HG03565 (cell line): ENCODE measurements around the gene HENMT1.

Experiments used
- ATAC-seq: cut with Tn5 transposase; IDR thresholded peaks from one replicate; pipeline ENCODE4 v1.9.1; 2021; ENCODE audit warnings: mild to moderate bottlenecking, moderate library complexity; ENCODE audit not compliant: unreplicated experiment

Gene HENMT1

DNA sequence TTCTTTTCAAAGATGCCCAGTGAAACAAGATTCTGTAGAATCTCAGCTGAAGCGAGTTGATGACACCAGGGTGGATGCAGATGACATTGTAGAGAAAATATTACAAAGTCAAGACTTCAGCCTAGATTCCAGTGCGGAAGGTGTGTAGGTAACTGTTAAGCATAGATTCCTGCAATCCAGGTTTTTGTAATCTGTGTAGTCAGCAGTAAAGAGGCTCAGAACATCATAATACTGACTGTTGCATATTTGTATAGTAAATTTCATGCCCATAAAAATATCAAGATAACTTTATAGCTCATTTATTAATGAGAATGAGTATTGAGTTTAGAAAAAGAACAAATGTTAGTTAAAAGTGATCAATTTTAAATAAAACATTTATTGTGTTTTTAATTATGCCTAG lies 32.2 kb downstream of the HENMT1 start:
- ATAC-seq: no peak

DNA sequence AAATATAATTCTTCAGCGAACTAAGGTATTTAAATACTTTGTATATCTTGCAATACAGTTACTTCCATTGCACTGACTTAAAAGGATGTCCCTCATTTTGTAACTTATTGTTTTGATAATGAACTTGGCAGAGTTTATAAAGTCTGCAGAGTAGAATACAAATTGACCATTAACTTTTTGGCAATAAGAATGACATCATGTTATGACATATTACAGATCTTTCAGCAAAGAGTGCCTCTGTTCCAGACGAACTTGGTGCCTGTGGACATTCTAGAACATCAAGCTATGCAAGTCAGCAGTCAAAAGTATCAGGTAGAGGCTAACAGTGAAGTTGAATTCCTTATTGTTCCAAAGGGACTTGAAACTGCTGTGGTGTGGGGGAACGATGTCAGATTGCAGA lies 32.9 kb downstream of the HENMT1 start:
- no peak for ATAC-seq

DNA sequence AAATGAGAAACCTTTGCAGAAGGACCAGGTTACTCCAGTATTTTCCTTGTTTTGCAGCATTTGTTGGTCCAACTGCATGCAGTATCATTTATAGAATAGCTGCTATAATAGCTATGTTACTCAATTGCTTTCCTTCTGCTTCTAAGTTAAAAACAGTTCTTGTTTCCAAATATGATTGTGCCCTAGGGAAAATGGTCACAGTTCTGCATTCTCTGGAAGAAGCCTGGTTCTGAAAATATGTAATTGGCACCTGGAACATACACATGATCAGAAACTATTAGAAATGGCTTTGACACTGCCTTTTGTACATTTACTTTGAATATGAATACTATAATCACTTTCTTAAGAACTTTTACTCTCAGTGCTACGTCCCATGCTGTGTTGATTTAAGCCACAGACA lies 33.6 kb downstream of the HENMT1 start:
- ATAC-seq: no peak

DNA sequence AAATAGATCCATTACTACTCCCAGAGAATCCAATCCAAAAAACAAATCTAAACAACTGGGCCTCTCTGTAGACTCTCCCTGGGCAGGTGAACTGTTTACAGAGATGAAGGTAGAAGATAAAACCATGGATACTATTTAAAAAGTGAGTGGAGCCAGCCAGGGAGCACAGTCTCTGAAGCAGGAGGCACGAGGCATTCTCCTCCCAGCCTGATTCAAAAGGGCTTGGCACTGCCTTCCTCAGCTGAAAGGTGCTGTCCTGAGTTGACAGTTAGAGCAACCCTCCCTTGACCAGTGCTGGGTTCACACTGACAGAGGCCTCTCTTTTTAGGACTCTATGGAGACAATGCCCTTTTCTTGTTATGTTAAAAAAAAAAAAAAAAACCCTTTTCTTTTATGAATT lies 36.8 kb downstream of the HENMT1 start:
- no peak for ATAC-seq

DNA sequence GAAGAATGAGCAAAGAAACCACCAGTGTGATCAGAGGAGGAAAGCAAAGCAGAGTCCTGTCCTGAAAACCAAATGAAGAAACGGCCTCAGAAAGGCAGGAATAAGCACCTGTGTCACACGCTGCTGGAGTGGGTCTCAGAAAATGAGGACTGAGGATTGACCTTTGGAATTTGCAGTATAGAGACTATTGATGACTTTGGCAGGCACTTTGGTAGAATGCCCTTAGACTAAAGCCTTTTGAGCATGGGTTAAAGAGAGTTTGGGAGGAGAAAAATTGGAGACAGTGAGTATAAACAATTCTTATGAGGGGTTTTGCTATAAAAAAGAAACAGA lies 43.2 kb downstream of the HENMT1 start:
- no peak for ATAC-seq

DNA sequence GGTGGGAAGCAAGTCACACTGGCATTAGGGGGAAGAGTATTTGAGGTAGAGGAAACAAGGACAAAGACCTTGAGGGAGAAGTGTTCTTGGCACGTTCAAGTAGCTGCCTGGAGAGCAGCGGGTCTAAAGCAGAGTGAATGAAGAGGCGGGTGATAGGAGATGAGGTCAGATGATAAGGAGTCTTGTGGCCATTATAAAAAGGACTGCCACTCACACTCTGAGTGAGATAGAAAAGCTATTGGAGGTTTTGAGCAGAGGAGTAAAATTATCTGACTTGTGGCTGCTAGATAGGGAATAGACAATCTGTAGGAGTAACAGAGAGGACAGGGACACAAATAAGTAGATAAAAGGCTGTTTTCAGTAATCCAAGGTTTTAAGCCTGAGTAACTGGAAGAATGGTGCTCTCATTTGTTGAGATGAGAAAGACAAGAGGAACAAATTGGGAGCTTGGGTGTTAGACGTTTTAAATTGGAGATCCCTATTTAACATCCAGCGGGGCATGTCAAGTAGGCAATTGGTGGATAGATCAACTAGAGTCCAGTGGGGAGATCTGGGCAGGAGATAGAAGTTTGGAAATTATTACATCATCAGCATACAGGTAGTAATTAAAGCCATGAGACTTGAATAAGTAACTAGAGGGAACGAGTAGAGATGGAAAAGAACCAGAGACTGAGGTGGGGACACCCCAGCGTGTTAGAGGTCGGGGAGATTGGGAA lies 43.7 kb downstream of the HENMT1 start:
- no peak for ATAC-seq

DNA sequence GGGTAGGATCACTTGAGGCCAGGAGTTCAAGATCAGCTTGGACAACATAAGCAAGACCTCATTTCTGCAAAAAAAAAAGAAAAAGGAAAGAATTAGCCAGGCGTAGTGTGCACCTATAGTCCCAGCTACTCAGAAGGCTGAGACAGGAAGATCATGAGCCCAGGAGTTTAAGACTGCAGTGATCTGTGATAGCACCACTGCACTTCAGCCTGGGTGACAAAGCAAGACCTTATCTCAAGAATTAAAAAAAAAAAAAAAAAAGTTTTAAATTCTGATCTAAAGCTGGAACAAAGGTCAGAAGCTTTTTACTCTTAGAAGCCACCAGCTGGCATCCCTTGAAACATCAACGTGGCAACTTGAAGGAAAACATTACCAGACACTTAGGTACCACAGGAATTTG lies 45.3 kb downstream of the HENMT1 start:
- no peak for ATAC-seq

DNA sequence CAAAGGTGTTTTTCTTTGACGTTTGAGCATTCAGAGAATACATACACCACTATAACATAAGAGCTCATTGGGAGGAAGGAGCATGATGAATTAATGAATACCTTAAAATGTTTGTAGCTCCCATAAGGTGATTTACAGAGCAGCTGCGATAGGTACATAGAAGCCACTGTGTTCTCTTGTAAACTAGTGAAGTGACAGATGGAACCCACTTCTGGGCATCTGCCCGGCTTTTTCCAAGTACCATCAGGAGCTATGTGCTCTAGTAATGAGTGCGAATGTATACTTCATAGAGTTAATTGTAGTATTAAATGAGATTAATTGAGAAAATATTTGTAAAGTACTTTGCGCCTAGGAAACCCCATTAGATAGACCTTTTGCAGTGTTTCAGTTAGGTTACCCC lies 48.4 kb downstream of the HENMT1 start:
- ATAC-seq: no peak

DNA sequence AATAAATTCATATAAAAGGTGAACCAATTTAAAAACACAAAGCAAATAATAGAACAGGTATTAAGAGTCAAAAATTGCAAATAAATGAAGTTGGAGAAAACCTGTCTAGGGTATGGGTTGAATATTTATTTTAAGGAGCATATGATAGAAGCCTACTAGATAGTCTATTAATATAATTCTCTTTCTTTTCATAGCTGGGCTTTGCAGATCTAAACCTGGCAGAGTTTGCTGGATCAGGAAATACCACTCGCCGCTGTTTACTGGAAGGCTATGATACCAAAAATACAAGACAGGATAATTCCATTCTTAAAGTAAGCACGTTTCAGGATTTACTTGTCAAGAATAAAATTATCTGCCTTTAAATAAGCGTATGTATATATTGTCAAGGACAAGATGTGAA lies 48.9 kb downstream of the HENMT1 start:
- ATAC-seq: no peak

DNA sequence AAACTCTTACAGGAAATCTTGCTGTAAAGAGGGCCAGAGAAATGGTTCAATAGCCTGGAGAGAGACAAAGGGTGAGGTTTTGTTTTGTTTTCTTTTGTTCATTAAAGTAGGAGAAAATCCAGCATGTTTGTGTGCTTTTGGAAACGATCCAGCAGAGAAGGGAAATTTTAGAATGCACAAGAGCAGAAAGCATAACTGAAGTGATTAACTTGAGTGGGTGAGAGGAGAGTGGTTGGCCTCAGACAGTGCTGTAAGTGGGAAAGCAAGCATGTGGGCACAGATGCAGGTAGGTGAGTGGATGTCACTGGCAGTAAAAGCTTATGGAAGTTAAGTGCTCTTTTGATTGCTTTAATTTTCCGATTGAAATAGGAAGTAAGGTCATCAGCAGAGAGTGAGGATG lies 50.8 kb downstream of the HENMT1 start:
- ATAC-seq: no peak

DNA sequence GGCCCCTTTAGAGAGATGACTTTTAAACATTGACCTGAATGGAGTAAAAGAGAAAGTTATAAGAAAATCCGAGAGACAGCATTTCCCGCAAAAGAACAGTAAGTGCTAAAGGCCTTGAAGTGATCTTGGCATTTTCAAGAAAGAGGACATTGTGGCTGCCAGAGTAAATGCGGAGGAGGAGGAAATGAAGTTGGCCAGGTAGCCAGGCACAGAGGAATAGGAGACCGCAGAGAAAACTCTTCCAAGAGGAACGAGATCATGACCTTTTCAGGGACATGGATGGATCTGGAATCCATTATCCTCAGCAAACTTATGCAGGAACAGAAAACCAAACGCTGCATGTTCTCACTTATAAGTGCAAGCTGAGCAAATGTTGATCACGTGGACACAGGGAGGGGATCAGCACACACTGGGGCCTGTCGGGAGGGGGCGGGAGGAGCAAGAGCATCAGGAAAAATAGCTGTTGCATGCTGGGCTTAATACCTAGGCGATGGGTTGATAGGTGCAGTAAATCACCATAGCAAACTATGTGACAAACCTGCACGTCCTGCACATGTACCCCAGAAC lies 51.3 kb downstream of the HENMT1 start:
- ATAC-seq: no peak

DNA sequence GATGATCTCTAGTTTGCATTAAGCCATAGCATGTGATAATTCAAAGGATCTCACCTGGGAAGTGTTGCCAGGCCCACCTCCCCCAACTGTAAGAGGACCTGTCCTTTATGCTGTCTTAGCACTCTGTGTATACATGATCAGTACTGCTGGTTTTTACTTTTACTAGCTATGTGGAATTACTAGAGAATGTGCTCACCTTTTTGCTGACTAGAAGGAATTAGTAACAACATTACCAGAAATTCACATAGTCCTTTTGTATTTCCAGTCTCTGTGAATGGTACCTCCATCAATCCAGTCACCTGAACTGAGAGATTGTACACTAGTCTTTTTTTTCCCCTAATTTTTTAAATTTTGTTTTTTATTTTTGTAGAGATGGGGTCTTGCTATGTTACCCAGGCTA lies 54.4 kb downstream of the HENMT1 start:
- ATAC-seq: no peak

DNA sequence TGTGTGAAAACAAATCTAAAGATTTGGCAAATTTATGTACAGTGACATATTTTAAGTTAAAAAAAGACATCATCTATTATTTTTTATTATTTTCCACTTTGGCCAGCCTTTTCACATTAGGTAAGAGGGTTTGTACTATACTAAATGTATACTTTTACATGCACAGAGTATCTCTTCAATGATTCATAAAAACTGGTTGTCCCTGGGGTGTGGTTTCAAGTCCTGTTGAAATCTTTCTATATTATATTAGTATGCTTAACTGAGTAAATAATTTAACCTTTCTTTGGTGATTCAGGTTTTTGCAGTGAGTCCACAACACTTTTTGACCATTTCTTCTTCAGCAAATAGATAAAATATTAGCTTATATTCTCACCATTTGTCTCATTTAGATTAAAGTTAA lies 55.3 kb downstream of the HENMT1 start:
- ATAC-seq: no peak

DNA sequence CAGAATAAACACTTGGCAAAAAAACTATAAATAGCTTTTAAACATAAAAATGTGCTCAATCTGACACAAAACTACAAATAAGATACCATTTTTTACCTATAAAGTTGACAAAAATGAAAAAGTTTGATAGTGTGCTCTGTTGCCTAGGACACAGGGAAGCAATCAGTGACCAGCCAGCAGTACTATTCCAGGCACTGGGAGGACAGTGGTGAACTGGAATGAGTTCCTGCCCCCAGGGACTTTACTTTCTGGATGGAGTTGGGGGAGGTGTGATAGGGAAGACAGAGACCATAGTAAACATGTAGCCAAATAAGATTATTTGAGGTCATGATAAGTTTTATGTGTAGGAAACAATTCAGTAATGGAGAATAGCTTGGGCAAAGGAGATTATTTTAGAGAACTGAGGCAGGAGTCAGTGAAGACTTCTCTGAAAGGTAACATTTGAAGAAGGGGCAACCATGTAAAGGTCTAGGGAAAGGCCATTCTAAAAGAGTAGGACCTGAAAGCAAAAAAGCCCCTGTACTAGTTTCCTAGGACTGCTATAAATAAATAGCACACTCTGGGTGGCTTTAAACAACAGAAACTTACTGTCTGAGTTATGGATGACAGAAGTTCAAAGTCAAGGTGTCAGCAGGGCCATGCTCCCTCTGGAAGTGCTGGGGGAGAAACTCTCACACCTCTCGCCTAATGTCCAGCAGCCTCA lies 59.0 kb downstream of the HENMT1 start:
- ATAC-seq: no peak

DNA sequence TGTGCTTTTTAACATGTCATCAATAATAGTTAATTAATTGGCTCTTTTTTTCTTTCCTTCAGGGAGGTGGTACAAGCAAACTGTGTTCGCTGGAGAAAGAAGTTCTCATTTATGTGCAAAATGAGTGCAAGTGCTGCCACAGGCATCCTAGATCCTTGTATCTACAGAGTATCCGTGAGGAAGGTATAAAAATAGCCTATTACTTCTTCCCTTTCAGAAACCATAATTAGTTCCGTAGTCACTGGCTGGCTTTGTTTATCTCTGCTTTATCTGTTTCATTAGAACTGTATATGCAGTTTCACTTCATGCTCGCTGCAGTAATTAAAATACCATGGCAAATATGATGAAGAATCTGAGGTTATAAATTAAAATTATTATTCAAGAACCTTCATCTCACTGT lies 60.4 kb downstream of the HENMT1 start:
- ATAC-seq: no peak

DNA sequence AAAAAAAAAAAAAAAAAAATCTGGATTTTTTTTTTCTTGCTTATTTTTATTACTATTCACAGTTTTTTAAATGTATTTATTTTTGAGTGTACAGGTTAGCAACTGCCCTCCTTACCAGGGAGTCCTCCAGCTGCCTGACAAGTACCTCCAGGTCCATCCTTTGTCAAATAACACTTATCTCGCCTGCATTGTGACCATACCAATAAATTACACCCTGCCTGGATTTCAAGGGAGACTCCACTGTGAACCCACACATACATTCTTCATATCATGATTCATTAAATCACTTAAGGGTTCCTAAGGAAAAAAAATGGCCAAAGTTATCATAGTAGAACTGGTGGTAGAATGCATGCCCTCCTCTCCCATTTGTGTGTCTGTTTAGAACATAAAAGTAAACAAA lies 62.6 kb downstream of the HENMT1 start:
- no peak for ATAC-seq
